ENCODE results near the gene ATCAY.
"Not testable (repeated sequence)": the region's sequence is repeated elsewhere in the genome, so short reads cannot be mapped to it uniquely, and the experiment has no call there.

The ATCAY gene

DNA sequence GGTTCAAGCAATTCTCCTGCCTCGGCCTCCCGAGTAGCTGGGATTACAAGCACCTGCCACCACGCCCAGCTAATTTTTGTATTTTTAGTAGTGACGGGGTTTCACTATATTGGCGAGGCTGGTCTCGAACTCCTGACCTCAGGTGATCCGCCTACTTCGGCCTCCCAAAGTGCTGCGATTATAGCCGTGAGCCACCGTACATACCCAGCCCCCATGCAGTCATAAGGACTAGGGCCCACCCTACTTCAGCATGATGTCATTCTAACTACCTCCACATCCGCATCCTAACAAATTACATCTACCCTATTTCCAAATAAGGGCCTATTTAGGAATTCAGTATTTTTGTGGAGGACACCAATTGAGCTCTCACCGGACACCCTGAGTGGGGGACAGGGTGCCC lies 74.8 kb downstream of the ATCAY start:
- not testable (repeated sequence) for H3K4me3 ChIP-seq (ENCODE audit: low read depth in 1 of 2, low read length in 2 of 2); H3K9me3 ChIP-seq (ENCODE audit: low read length); H3K27ac ChIP-seq (ENCODE audit: low read depth, low read length); H3K27me3 ChIP-seq (ENCODE audit: control insufficient read depth in 1 of 2, insufficient read depth in 2 of 2, low read length in 2 of 2); H3K9ac ChIP-seq (ENCODE audit: low read length)
- Histone ChIP-seq H3K4me1 (ENCODE audit: insufficient read depth, low read length) (peaks cover 19% of the 10 kb centered on the region), H3K36me3 (ENCODE audit: insufficient read depth, low read length) (peaks cover 28% of the 10 kb centered on the region)

DNA sequence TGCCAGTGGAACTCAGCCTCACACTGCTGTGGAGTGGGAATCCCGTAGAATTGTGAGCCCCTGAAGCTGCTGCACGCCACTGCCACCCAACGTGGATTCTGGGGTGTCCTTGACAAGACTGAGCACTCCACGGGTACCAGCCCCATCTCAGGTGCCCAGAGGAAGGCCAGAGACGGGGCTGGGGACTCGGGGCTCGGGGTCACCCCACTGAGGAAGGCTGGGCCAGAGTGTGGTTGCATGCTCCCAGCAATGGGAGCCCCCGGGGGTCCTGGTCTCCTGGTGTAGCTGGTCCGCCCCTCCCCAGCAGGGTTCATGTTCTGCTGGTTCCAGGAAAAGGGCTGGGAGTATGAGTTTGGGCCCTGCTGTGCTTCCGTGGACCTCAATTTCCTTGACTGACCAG lies 75.2 kb downstream of the ATCAY start:
- no peak overlapping the region for H3K9ac ChIP-seq (ENCODE audit: low read length)
- H3K9me3 ChIP-seq (ENCODE audit: low read length): no peaks in the 10 kb centered on the region
- H3K36me3 ChIP-seq (ENCODE audit: insufficient read depth, low read length): peaks cover 32% of the 10 kb centered on the region
- H3K4me3 ChIP-seq (ENCODE audit: low read depth in 1 of 2, low read length in 2 of 2): no peak overlapping the region
- peaks cover 15% of the 10 kb centered on the region for H3K4me1 ChIP-seq (ENCODE audit: insufficient read depth, low read length)
- H3K27ac ChIP-seq (ENCODE audit: low read depth, low read length): no peak overlapping the region
- no peaks in the 10 kb centered on the region for H3K27me3 ChIP-seq (ENCODE audit: control insufficient read depth in 1 of 2, insufficient read depth in 2 of 2, low read length in 2 of 2)

DNA sequence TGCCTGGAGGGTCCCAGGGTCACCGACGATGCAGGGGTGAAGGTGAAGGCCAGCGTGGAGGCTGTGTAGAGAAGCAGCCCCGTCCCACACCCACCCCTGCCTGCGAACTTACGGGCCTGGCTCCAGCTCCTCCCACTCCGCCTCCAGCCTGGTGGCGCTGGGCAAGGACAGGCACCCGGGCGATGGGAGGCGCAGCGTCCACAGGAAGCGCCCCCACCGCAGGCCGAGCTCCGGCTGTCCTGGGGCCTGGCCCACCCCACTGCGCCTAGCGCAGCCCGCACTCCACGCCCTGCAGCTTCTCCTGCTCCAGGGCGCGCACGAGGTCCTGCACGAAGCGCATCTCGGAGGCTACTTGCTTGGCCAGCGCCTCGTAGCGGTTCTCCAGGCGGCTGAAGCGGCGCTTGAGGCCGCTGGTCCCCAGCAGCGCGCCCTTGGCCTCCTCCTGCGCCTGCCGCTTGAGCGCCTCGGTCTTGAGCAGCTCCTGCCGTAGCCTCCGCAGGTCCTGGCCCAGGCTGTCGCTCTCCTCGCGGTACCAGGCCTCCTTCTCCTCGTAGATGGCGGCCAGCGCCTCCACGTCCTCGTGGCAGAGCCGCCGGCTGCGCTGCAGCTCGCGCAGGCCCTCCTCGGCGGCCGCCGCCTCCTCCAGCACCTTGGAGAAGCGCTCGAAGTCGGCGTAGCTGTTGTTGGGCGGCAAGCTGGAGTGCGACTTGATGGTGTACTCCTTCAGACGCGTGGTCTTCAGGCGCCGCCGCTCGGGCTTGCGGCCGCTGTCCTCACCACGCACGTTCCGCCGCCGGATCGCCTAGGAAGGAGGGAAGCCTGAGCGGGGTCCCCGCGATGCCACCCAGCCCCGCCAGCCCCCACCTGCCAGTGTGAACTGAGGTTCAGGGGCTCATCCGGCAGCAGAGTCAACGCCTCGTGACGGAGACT lies 78.6 kb downstream of the ATCAY start:
- no peak overlapping the region for H3K4me3 ChIP-seq (ENCODE audit: low read depth in 1 of 2, low read length in 2 of 2)
- peaks cover 62% of the 10 kb centered on the region for H3K36me3 ChIP-seq (ENCODE audit: insufficient read depth, low read length)
- H3K27ac ChIP-seq (ENCODE audit: low read depth, low read length): no peak overlapping the region

DNA sequence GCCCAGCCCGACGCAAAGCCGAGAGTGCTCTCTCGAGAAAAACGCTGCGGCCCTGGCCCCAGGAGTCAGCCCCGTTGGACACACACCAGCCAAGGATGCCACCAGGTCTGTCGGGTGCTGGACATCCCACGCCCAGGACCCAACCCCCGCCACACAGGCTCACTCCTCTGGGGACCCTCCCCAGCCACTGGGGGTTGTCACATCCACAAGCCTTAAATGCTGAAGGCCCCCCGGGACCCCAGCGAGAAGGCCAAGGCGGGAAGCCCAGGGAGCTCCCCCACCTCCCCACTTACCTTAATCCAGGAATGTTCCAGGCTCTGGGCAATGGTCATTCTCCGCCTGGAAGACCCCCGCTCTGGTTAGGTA lies 79.3 kb downstream of the ATCAY start:
- Histone ChIP-seq H3K27me3 (ENCODE audit: control insufficient read depth in 1 of 2, insufficient read depth in 2 of 2, low read length in 2 of 2) (no peaks in the 10 kb centered on the region), H3K4me3 (ENCODE audit: low read depth in 1 of 2, low read length in 2 of 2) (no peak overlapping the region), H3K9ac (ENCODE audit: low read length) (no peak overlapping the region), H3K36me3 (ENCODE audit: insufficient read depth, low read length) (peaks cover 62% of the 10 kb centered on the region), H3K4me1 (ENCODE audit: insufficient read depth, low read length) (no peaks in the 10 kb centered on the region), H3K27ac (ENCODE audit: low read depth, low read length) (no peak overlapping the region), H3K9me3 (ENCODE audit: low read length) (no peaks in the 10 kb centered on the region)

More for the DNA sequence above, 78.6 kb downstream of the ATCAY start:
- peaks cover 3% of the 10 kb centered on the region for H3K4me1 ChIP-seq (ENCODE audit: insufficient read depth, low read length)
- no peaks in the 10 kb centered on the region for H3K9me3 ChIP-seq (ENCODE audit: low read length)
- no peak overlapping the region for H3K9ac ChIP-seq (ENCODE audit: low read length)
- no peaks in the 10 kb centered on the region for H3K27me3 ChIP-seq (ENCODE audit: control insufficient read depth in 1 of 2, insufficient read depth in 2 of 2, low read length in 2 of 2)

DNA sequence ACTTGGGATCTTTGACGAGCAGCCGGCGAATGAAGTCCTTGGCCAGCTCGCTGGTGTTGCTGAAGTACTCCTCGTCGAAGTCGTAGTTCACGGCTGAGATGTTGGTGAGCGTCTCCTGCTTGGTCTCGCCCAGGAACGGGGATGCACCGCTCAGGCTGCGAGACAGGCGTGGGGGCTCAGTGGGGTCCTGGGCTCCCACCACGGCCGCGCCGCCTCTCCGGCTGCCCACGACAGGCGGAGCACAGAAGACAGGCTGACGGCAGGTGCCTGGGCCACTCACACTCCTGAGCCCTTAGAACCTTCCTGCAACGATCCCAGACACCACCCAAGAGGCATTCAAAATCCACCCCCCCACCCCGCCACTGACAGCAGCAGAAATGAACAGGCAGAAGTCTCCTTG lies 80.5 kb downstream of the ATCAY start:
- Histone ChIP-seq H3K4me3 (ENCODE audit: low read depth in 1 of 2, low read length in 2 of 2) (no peak overlapping the region), H3K36me3 (ENCODE audit: insufficient read depth, low read length) (peaks cover 61% of the 10 kb centered on the region), H3K9ac (ENCODE audit: low read length) (no peak overlapping the region), H3K27me3 (ENCODE audit: control insufficient read depth in 1 of 2, insufficient read depth in 2 of 2, low read length in 2 of 2) (no peaks in the 10 kb centered on the region), H3K9me3 (ENCODE audit: low read length) (no peaks in the 10 kb centered on the region), H3K4me1 (ENCODE audit: insufficient read depth, low read length) (peaks cover 4% of the 10 kb centered on the region), H3K27ac (ENCODE audit: low read depth, low read length) (no peak overlapping the region)

DNA sequence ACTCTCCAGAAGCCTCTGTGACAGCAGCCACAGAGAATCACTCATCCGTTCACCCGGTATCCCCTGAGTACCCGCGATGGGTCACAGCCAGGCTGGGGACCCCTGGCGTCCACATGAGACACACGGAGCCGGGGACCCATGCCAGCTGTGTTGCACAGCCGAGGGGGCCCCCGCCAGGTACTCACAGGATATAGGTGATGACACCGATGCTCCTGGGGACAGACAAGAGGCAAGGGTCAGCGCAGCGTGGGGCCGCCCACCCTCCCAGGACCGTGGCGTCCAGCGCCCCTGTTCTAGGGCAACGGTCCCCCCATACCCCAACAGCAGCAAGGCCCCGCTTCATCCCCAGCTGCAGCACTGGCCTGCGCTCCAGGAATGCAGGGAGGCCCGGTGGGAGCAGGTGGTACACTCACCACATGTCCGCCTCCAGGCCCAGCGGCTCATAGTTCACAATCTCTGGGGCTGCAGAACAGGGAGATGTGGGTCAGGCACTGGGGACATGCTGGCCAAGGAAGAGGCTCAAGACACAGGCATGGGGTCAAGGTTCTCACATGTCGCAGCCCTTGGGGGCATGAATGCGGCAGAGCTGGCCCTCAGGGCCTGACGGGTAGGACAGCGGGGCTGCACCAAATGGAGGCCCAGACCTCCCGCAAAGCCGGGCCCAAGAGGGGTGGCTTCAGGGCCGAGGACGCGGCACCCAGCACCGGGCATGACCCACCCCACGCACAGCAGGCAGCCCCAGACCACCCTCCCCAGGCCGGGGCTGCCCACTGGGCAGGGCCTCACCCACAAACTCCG lies 83.2 kb downstream of the ATCAY start:
- Histone ChIP-seq H3K4me1 (ENCODE audit: insufficient read depth, low read length) (peaks cover 28% of the 10 kb centered on the region), H3K27ac (ENCODE audit: low read depth, low read length) (no peak overlapping the region), H3K4me3 (ENCODE audit: low read depth in 1 of 2, low read length in 2 of 2) (no peak overlapping the region), H3K9me3 (ENCODE audit: low read length) (no peaks in the 10 kb centered on the region), H3K9ac (ENCODE audit: low read length) (no peak overlapping the region), H3K36me3 (ENCODE audit: insufficient read depth, low read length) (peaks cover 63% of the 10 kb centered on the region), H3K27me3 (ENCODE audit: control insufficient read depth in 1 of 2, insufficient read depth in 2 of 2, low read length in 2 of 2) (no peaks in the 10 kb centered on the region)

DNA sequence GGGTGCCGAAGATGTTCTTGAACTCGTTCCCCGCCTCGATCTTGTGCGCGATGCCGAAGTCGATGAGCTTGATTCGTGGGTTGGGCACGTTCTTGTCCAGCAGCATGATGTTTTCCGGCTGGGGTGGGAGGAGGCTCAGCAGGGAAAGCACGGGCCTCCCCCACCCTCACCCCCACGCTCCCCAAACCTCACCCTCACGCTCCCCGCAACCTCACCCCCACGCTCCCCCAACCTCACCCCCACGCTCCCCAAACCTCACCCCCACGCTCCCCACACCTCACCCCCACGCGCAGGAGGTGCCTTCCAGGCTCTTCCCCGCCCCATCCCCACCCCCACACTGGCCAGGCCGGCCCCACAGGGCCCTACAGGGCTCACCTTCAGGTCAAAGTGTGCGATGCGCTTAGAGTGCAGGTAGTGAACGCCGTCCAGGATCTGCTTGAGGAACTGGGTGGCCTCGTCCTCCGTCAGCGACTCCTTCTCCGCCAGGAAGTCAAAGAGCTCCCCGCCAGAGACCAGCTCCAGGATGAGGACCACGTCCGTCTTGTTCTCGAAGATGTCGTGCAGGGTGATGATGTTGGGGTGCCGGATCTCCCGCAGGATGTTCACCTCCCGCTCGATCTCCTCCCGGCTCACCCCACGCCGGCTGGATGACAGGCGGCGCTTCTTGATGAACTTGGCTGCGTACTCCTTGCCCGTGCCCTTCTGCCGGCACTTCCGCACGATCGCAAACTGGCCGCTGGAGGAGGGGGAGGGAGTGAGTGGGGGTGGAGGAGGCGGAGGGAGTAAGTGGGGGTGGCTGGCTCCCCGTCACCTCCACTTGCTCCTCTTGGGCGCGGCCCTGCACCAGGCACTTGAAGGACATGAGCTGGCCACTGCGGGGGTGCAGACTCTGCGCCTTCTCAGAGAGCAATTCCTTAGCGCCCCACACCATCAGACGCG lies 84.0 kb downstream of the ATCAY start:
- H3K4me3 ChIP-seq (ENCODE audit: low read depth in 1 of 2, low read length in 2 of 2): no peak overlapping the region
- H3K9ac ChIP-seq (ENCODE audit: low read length): no peak overlapping the region
- no peak overlapping the region for H3K27ac ChIP-seq (ENCODE audit: low read depth, low read length)
- no peaks in the 10 kb centered on the region for H3K9me3 ChIP-seq (ENCODE audit: low read length)
- H3K36me3 ChIP-seq (ENCODE audit: insufficient read depth, low read length): peaks cover 59% of the 10 kb centered on the region
- peaks cover 36% of the 10 kb centered on the region for H3K4me1 ChIP-seq (ENCODE audit: insufficient read depth, low read length)
- H3K27me3 ChIP-seq (ENCODE audit: control insufficient read depth in 1 of 2, insufficient read depth in 2 of 2, low read length in 2 of 2): no peaks in the 10 kb centered on the region

DNA sequence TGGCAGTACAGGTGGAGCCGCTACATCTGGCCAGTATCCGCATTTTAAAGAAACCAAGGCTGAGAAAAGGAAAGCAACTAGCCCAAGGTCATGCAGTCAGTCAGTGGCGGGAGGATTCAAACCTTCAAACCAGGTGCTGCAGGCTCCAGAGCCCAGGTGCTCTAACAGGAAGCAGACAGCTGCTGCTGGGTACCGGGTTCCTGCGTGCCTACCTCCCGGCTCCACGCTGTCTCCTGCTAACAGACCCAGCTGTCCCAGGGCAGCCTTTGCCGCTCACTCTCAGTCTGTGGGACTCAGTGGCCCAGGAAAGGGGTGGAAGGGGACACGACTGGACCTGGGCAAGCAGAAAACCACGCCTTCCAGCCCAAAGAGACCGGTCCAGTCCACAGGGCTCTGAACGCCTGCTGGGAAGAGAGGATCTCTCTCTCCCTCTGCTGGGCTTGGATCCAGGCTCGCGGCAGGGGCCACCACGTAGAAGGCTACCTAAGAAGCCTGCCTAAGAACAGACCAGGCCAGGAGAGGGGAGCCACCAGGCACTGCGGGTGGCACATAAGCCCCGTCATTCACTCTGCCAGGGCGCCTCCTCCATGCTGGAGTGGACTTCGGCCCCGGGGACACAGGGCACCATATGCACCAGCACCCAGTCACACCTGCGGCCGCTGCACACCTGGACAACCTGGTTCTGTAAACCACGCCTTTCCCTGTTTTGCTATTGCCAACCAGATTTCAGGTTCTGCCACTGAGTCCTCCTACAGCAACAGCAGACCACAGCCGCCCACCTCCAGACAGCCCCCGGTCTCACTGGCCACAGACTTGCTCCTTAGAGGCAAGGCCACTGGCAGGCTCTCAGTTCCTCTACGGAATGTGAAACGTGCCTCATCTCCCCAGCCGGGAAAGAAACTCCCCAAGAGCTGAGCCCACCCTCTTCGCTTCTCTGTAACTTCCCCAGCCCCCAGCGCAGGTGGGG lies 85.8 kb downstream of the ATCAY start:
- peak overlapping the region; percentile 71 for H3K27ac ChIP-seq (ENCODE audit: low read depth, low read length)
- no peaks in the 10 kb centered on the region for H3K9me3 ChIP-seq (ENCODE audit: low read length)
- peaks cover 42% of the 10 kb centered on the region for H3K4me1 ChIP-seq (ENCODE audit: insufficient read depth, low read length)
- H3K27me3 ChIP-seq (ENCODE audit: control insufficient read depth in 1 of 2, insufficient read depth in 2 of 2, low read length in 2 of 2): no peaks in the 10 kb centered on the region
- H3K4me3 ChIP-seq (ENCODE audit: low read depth in 1 of 2, low read length in 2 of 2): peak overlapping the region in 1 of 2 donors; percentile 5
- peak overlapping the region; percentile 12 for H3K9ac ChIP-seq (ENCODE audit: low read length)
- peaks cover 41% of the 10 kb centered on the region for H3K36me3 ChIP-seq (ENCODE audit: insufficient read depth, low read length)

DNA sequence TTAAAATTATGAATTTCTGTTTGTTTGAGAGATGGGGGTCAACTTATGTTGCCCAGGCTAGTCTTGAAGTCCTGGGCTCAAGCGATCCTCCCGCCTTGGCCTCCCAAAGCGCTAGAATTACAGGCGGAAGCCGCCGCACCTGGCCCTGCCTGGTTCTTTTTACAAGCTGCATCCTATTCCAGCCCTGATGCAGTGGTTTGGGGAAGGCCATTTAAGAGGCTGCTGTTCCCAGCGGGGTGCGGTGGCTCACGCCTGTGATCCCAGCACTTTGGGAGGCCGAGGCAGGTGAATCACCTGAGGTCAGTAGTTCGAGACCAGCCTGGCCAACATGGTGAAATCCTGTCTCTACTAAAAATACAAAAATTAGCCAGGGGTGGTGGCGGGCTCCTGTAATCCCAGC lies 87.5 kb downstream of the ATCAY start:
- Histone ChIP-seq H3K27ac (ENCODE audit: low read depth, low read length) (peak overlapping the region; percentile 76), H3K36me3 (ENCODE audit: insufficient read depth, low read length) (peaks cover 29% of the 10 kb centered on the region), H3K4me3 (ENCODE audit: low read depth in 1 of 2, low read length in 2 of 2) (peak overlapping the region in 1 of 2 donors; percentile 32), H3K4me1 (ENCODE audit: insufficient read depth, low read length) (peaks cover 44% of the 10 kb centered on the region), H3K9ac (ENCODE audit: low read length) (peak overlapping the region; percentile 84)
- H3K9me3 ChIP-seq (ENCODE audit: low read length); H3K27me3 ChIP-seq (ENCODE audit: control insufficient read depth in 1 of 2, insufficient read depth in 2 of 2, low read length in 2 of 2): not testable (repeated sequence)
